GM19455 (cell line): ENCODE data around the gene TALDO1.

ENCODE experiments used
- ATAC-seq: cut with Tn5 transposase; IDR thresholded peaks from one replicate; pipeline ENCODE4 v1.9.1; 2021; ENCODE audit not compliant: unreplicated experiment

Gene TALDO1

GRCh38 chr11:747158-748006, at the start of gene TALDO1:
TALDO1 (plus strand) TSS chr11:747464; CDS start chr11:747482, 18 bp downstream.
- peak; percentile 87 for ATAC-seq

DNA sequence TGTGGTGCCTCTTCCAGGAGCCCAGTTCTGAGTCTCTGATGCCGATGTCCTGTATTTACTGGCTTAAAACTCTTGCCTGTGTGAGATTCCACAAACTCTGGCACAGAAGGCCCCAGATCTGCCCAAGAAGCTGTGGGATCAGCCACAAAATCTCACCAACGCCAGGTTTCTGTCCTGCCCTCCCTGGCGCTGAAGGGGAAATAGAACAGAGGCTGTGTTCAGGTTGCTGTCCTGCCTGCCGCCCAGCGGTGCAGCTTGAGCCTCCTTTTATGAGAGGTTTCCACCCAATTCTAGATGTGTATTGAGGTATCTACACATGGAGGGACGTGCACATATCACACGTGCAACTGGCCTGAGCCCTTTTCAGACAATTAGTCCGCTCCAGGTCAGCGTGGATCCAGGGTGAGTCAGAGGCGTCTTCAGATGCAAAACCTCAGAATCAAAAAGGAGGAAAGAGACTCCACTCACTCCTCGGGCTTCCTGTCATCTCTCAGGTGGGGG, 49.4 kb upstream of the TALDO1 start:
- ATAC-seq, result no peak

DNA sequence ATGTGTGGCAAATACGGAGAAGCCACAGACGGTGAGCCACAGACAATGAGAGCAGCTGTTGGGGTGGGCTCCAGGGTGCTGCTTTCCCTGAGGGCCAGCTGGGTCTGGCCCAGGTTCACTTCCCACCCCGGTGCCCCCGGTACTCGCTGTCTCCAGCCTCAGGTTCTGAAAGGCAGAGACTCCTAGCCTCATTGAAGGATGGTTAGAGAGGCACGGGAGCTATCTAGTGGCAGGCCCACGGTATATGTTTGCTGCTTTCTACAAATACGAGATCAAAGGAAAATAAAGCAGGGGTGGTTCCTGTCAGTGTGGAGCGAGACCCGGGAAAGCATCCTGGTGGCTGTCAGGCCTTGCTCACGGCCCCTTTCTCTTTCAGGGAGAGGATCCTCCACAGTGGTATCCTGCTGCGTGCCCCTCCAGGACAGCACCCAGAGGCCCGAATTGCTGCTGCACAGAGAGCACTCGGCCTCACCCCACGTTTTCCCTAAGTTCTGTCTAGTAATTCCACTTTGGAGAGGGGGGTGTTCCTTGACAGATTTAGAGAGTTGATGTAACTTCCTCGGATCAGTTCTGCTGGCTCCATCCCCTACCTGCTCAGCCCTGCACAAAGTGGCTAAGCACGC, 48.7 kb upstream of the TALDO1 start:
- ATAC-seq, result no peak

DNA sequence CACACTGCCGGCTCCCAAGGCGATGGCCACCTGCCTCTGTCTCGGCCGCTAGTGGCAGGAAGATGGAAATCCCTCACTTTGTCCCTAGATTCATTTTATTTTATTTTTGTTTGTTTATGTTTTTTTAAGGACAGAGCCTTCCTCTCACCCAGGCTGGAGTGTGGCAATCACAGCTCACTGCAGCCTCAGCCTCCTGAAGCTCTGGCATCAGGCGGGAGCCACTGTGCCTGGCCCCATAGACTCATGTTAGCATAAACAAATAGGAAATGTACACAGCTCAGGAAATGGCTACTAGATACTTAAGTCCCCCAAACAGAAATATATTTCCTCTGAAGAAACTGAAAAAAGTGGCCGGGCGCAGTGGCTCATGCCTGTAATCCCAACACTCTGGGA, 48.2 kb upstream of the TALDO1 start:
- ATAC-seq, result no peak

- no peak for ATAC-seq
Observed at GRCh38 chr11:699753-700152, 47.5 kb upstream of the TALDO1 start.

GRCh38 chr11:701741-702461, 45.4 kb upstream of the TALDO1 start:
- ATAC-seq, result no peak

DNA sequence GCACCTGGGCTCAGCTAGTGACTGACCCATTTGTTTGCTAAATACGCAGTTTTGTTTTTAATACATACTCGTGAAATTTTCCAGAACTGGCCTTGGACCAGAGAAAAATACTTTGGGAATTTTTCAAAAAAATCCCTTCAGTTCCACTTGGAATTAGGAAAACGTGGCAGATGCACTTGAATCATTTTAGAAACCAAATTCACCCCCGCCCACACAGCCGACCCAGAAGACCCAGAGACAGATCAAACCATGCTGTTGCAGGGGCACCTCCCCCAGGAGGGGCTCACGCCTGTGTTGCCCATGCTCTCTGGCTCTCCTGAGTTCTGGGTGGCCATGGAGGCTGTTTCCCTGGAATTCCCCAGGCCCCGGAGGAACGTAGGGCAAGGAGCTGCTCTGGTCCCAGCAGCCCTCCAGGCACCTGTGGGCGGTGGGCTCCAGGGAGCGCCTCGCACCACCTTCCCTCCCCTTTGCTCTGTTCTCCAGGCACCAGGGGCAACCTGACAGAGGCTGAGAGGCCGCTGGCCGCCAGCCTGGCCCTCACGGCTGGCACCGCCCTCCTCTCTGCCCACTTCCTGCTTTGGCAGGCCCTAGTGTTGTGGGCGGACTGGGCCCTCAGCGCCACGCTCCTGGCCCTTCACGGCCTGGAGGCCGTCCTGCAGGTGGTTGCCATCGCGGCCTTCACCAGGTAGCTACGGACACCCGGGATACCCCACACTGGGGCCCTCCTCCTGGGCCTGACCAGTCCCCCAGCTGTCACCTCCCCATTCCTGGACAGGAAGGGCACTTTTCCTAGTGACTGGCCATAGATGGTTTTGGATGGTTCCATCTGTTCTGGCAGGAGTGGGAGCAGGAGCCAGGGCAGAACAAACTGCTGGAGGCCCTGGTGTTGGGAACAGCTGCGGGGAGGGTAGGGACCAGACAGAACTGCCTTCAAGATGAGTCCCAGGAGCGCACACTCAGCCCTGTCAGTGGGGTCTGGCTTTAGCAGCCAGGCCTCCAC, 44.5 kb upstream of the TALDO1 start:
- no peak for ATAC-seq

- no peak for ATAC-seq
Observed at GRCh38 chr11:703506-703905, 43.8 kb upstream of the TALDO1 start.

DNA sequence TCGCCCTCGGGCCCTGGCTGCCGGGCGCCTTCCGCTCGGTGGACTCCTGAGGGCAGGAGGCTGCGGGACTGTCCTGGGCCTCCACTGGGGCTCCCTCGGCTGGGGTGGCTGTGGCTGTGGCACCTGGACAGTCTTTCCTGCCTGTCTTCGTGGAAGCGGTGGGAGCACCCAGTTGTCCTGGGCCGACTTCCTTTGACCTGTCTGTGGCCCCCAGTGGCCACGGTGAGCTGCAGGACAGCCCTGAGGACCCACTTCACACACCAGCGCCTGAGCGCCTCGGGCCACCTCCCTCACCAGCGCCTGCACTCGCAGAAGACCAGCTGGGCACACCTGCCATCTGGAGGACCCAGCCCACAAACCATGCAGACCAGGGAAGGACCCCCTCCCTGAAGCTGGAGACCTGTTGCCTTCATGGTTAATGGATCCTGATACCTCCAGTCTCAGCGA, 43.0 kb upstream of the TALDO1 start:
- ATAC-seq, result no peak

DNA sequence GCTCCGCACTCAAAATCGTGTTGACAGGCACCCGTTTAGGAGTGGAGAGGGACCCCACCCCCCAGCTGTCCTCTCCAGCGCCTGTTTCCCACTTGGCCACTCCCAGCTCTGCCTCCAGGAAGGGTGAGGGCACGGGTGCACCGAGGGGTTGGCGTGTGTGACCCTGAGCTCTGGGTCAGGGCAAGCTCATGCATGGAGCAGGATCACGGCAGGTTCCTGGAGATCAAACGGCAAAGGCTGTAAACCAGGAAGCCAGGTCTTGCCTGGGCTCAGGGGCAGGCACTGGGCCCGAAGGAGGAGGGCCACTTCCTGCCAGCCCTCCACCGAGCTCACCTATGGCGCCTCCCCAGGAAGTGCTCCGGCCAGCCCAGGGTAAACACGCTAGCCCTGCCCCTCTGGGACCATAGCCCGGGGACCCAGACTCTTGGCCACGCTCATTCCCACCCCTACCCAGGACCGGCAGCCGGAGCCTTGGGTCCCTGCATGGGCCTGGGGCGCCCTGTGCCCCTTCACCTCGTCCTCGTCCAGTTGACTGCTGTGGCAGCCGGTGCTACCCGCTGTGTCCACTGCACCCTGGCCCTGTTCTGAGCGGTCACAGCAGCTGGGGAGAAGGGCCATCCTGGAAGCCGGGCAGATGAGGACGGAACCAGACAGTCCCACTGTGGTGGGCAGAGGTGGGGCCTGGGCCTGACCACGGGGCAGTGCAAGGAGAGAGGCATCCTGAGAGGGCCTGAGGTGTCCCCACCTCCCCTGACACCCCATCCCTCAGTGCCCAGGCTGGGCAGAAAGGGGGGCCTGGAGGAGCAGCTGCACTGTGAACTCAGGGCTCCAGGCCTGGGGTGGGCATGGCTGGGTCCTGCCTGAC, 42.3 kb upstream of the TALDO1 start:
- ATAC-seq, result no peak

DNA sequence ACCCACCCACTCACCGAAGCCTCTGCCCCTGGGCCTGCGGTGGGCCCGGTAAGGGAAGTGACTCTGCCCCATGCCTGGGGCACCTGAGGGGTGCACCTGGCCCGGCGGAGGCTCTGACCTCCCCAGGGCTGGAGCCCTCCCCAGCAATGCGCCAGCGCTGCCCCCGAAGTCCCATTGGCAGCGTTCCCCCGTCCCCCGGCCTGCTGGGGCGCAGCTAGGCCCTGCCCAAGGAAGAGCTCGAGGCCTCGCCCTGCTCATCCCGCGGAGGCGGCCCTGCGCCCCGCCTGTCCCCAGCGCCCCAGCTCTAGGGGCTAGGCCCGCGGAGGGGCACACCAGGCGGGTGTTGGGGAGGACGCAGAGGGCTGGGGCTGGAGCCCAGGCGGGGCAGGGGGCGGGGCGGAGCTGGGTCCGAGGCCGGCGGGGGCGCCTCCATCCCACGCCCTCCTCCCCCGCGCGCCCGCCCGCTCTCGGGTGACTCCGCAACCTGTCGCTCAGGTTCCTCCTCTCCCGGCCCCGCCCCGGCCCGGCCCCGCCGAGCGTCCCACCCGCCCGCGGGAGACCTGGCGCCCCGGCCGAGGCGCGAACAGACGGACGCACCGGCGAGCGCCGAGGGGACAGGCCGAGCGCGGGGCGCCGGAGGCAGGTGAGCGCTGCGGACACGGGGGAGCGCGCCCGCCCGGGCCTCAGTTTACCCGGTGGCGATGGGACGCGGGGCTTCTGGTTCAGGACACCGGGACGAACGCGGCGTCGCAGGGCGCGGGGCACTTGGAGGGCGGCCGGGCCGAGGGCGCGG, 41.4 kb upstream of the TALDO1 start, which contains the start of gene EPS8L2:
TSS of gene EPS8L2 (plus strand) at position 586 of the 793 bp plus-strand sequence. CDS start 3,177 bp downstream, outside the sequence.
- no peak for ATAC-seq

GRCh38 chr11:706439-706956, 40.8 kb upstream of the TALDO1 start:
- ATAC-seq, result no peak

DNA sequence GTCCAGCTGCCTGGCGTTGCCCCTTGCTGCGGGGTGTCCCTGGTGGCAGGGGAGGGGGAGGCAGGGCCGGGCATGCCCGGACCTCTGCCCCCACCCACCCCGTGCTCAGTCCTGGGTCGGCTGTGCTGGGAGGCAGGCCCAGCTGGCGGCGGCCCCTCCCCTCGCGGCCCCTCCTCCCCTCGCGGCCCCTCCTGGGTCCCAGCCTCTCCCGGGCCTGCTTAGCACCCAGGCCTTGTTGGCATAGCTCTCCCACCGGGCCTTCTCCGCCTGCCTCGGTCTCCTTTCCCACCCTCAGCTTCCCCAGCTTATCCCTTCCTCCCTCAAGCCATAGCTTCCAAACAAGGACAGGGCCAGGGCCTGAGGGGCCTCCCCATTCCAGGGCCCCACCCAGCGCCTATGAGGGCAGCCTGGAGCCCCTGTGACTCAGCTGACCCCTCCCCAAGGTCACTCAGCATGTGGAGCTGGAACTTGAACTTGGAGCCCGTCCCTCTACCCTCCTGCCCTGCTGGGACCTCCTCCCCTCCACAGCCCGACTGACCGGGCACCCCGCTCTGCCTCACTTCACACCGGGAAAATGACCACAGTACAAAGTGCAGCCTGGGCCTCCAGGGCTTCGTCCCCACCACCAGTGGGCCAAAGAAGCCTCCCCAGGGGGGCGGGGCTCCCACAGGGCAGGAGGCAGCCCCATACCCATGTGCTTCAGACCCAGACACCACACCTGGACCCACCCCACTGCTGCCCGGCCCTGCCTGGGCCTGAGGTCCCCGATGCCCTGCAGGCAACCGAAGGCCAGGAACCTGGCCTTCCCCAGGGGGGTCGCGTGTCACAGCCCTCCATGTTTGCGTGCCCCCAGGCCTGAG, 40.1 kb upstream of the TALDO1 start:
- no peak for ATAC-seq

GRCh38 chr11:707817-708420, 39.3 kb upstream of the TALDO1 start:
- ATAC-seq, result no peak

DNA sequence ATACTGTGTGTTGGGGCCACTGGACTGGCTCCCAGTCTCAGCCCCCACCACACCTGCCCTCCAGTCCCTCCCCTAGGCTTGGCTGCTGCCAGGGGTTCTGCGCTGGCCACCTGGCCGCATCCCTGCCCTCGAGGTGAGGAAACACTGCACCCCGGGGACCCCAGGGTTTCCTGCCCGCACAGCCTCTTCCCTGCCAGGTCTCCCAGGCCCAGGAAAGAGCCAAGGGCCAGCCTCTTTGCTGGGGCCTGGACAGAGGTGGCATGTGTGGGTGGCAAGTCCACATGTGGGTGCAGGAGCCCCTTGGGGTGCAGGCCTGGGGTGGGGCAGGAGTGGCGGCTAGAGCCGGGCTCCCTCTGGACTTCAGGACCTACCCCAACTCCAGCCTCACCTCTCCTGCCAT, 38.8 kb upstream of the TALDO1 start:
- no peak for ATAC-seq

GRCh38 chr11:709109-709997, 37.9 kb upstream of the TALDO1 start:
- ATAC-seq, result no peak
